GM21576 (cell line): Measurements from ENCODE around the gene KCNT2.
A peak's percentile ranks its signal among the peaks of the same experiment; 100 is the strongest.
"Not testable (repeated sequence)": the region's sequence is repeated elsewhere in the genome, so short reads cannot be mapped to it uniquely, and the experiment has no call there.

ENCODE experiments used
- ATAC-seq: cut with Tn5 transposase; IDR thresholded peaks from one replicate; pipeline ENCODE4 v1.9.1; 2021; ENCODE audit warnings: mild to moderate bottlenecking, moderate library complexity; ENCODE audit not compliant: unreplicated experiment

The KCNT2 gene

DNA sequence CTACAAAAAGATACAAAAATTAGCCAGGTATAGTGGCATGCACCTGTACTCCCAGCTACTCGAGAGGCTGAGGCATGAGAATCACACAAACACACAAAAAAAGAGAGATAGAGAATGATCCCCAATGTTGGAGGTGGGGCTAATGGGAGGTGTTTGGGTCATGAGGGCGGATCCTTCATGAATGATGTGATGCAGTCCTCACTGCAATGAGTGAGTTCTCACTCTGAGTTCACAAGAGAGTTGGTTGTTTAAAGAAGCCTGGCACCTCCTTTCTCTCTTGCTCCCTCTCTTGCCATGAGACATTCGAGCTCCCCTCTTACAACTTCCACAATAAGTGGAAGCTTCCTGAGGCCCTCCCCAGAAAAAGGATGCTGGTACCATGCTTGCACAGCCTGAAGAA, 17.3 kb downstream of the KCNT2 start:
- no peak for ATAC-seq

- no peak for ATAC-seq
Observed at GRCh38 chr1:196590012-196590708, 18.1 kb downstream of the KCNT2 start.

DNA sequence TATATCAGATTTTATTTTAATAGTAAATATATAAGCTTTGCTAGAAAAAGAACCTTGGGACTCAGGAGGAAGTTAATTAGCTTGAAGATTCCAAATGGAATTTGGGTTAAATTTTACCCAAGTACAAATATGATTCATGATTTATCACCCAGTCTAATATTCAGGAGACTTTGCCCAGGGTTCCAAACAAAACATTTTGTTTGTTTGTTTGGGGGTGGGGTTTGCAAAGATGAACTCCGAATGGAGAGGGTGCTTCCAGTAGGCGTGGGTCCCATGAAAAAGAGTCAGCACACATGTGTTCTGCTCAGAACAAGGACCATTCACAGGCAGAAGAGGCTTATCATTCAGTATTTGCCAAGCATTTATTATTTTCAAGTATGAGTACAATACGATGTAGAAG, 23.5 kb downstream of the KCNT2 start:
- ATAC-seq: no peak

- no peak for ATAC-seq
Observed at GRCh38 chr1:196577386-196577785, 30.9 kb downstream of the KCNT2 start.

GRCh38 chr1:196573226-196573625, 35.0 kb downstream of the KCNT2 start:
- ATAC-seq: no peak

DNA sequence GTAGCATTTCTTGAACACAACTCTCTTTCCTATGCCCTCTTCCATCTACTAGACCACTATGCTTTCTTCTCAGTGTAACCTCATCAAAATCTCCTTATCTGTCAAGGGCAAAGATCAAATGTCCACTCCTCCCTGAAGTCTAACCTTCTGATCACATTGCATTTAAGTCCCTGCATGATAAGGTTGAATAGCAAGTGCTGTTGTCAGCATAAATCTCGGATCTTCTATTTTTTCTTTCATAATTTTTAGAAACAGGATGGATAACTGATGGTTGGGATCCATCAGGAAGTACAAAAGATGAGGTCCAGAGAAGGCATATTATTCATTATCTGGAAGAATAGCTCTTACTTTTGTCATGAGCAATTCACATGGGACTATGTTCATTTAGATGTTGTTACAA, 41.0 kb downstream of the KCNT2 start:
- ATAC-seq: no peak

GRCh38 chr1:196563768-196564167, 44.5 kb downstream of the KCNT2 start:
- ATAC-seq: no peak

DNA sequence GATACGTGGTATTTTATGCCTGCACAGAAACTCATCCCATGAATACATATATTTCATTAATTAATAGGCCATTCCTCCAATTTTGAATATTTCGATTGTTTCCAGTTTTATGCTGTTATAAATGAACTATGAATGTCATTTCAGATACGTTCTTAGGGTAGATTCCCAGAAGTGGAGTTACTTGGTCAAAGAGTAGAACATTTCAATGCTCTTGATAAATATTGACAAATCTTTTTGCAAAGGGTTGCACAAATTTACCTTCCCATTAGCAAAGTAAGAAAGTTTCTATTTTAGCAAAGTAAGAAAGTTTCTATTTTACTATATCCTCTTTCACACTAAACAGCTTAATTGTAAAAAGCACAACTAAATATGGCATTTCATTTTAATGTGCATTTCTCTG, 48.9 kb downstream of the KCNT2 start:
- no peak for ATAC-seq

DNA sequence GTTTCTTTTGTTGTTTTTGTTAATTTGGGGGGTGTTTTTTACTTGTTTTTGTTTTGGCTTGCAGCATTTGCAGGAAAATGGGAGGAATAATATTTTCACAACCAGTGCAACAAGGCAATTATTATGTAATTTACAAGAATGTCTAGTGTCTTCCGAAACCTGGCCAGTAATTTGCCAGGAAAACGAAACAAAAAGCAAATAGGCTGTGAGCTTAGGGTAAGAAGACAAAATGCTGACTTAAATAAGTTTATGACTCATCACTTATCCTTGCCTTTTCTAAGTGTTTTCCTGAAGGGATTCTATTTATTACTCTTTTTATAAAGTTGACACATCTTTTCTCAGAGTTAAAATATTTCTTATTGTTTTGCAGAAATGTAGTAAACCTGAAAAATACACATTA, 49.8 kb downstream of the KCNT2 start:
- peak; percentile 60 for ATAC-seq

- no peak for ATAC-seq
Observed at GRCh38 chr1:196557797-196558196, 50.4 kb downstream of the KCNT2 start.

DNA sequence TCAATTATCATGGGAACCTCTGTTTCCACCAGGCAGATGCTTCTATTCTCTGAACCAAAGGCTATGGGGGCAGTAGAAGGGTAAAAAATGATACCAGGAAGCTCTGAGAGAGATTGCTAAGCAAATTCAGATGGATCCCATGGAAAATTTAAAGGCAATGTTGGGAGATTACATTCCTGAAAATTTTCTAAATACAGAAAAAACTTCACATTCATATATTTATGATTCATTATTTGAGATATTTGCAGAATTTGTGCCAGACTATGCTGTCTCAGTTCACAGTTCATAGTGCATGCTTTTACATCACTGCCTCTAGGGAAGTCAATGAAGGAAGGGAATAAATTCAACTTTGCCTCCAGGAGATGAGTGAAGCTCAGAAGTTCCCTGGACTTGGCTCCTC, 57.5 kb downstream of the KCNT2 start:
- ATAC-seq: no peak

DNA sequence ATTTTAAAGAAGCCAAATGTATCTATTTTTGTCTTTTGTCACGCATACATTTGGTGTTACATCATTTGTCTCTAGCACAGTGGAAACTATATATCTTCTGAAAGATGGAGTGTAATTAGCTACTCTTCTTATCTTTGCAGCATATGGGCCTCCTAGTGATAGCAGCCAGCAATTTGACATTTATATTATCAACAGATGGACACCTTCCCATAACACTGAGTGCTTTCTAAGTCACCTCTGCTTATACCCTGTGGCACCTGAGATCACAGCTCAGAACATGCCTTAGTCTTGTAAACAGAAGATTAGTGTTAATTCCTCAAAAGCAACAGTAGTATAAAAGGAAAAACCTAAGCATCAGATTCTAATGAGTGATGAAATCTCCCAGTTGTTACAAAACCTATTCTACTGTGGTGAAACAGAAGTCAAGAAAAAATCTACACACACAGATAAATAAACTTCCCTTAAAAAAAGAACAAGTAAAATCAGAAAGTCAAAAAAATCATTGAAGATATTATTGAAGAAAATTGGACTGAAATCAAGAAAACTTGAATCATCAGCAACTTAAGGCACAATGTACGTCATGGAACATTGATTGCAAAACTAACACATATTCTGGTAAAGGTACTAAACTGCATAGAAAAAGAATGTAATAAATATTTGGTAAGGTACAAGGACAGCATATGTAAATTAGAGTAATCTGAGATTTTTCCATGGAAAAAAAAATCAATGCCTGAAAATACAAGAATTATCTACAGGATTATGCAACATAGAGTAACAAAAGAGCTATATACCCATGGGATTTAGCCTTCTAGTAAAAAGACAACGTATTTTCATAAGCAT, 61.7 kb downstream of the KCNT2 start:
- ATAC-seq: no peak

DNA sequence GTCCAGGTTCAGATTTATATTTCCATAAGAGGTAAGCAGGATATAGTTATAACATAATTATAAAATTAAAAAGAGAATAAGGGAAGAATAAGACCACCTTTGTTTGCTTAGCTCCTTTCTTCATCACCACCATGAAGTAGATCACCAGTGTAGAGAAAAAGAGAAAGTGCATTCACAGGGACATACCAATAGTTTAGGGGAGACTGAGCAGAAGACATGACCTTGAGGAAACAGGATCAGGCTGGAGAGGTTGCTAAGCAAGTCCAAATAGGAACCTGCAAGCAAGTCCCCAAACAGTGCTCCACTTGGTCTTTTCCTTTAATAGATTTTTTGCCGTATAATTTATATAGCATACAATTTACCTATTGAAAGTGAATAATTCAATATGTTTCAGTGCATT, 63.0 kb downstream of the KCNT2 start:
- no peak for ATAC-seq

DNA sequence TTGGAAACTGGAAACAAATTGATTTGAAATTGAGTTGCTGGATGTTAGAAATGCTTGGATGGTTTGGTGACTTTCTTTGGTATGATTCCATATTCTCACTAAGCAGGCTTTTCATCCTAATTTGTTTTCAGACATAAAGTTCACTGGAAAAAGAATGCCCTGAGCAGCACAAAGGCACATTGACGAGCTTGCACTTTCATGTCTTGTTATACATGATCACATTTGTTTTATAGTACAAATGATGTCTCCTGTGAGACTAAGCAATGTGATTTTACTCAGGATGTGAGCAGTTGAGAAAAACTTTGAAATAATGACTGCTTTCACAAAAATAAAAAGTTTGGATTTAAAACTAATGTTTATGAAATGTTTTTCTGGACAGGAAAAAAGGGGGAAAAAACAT, 63.6 kb downstream of the KCNT2 start:
- no peak for ATAC-seq

DNA sequence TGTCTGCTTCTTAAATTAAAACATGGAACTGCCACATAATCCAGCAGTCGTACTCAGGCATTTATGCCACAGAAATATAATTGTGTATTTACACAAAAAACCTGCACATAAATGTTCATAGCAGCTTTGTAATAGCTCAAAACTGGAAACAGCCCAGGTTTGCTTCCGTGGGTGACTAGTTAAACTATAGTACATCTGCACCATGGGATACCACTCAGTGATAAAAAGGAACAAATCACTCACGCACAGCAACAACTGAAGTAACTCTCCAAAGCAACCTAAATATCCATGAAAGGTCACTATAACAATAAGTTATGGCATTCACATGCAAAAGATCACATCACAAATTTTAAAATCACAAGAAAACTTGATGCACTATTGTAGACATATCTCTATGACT, 64.4 kb downstream of the KCNT2 start:
- ATAC-seq: no peak

DNA sequence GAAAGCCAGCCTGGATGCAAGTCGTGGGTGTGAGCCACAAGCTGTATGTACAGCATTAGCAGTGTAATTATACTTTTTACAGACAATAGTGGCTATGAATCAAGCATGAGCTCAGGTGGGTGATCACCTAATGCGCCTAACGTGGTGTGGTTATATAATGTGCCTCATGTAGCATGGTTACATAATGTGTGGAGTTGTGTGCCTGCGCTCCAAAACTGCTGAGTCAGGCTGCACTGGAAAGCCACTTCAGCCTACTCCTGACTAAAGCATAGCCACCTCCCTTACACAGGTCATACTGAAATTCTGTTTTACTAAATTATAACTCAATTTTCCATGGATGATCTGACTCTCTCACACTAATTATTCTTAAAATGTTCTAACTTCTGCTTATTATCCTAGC, 69.8 kb downstream of the KCNT2 start:
- ATAC-seq: no peak

- ATAC-seq: no peak
Observed at GRCh38 chr1:196535727-196536126, 72.5 kb downstream of the KCNT2 start.

GRCh38 chr1:196531737-196532524, 76.3 kb downstream of the KCNT2 start:
- ATAC-seq: no peak

DNA sequence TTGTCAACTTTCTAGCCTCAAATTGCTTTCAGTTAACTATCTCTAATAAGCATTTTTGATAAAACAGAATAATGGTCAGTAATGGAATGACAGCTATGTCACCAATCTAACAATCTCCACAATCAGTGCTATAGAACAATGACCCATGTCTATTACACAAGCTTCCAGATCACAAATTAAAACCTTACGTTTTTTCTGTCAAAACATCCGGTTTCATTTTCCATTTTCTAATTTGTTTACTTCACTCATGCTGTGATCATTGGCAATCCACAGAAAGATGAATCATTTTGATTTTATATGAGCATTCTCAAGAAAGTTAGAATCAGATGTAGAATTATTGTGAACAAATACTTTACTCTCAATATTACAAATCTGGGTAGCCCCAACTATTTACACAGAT, 80.3 kb downstream of the KCNT2 start:
- no peak for ATAC-seq

GRCh38 chr1:196522574-196523345, 85.5 kb downstream of the KCNT2 start:
- not testable (repeated sequence) for ATAC-seq

- no peak for ATAC-seq
Observed at GRCh38 chr1:196517193-196517592, 91.0 kb downstream of the KCNT2 start.
